GM18873 (cell line): ENCODE measurements around the gene CD52.

Source experiments
- ATAC-seq: cut with Tn5 transposase; IDR thresholded peaks from one replicate; pipeline ENCODE4 v1.9.1; 2021; ENCODE audit warnings: mild to moderate bottlenecking, moderate library complexity, moderate number of reproducible peaks; ENCODE audit not compliant: unreplicated experiment, low FRiP score

The CD52 gene, protein sequence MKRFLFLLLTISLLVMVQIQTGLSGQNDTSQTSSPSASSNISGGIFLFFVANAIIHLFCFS

DNA sequence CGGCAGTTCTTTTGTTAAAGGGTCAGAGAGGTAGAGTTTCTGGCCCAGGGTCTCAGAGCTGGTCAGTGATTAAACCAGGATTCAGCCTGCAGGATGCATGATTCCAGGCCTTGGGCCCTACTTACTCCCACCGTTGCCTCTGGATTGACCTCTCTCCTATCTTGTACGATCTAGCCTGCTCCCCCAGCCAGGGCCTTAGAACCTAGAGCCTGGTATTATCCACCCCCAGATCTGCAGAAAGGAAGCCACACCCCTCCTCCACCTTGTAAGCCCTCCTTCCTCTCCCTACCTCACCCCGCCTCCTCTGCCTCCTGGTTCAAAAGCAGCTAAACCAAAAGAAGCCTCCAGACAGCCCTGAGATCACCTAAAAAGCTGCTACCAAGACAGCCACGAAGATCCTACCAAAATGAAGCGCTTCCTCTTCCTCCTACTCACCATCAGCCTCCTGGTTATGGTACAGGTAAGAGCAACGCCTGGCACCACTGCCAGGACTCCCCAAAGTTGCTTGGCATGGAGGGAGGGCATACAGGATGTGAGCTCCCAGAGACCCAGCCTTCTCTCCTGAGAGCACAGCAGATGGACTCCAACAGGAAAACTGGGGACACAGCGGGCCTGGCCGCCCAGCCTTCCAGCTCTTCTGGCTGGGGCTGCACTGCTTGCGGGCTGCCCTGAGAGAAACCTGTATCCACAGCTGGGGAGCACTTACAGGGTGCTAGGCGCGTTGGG is at the start of gene CD52:
CD52 (plus strand) TSS at position 347 of the 726 bp plus-strand sequence; CDS start at position 407, 60 bp downstream.
- ATAC-seq, result no peak

DNA sequence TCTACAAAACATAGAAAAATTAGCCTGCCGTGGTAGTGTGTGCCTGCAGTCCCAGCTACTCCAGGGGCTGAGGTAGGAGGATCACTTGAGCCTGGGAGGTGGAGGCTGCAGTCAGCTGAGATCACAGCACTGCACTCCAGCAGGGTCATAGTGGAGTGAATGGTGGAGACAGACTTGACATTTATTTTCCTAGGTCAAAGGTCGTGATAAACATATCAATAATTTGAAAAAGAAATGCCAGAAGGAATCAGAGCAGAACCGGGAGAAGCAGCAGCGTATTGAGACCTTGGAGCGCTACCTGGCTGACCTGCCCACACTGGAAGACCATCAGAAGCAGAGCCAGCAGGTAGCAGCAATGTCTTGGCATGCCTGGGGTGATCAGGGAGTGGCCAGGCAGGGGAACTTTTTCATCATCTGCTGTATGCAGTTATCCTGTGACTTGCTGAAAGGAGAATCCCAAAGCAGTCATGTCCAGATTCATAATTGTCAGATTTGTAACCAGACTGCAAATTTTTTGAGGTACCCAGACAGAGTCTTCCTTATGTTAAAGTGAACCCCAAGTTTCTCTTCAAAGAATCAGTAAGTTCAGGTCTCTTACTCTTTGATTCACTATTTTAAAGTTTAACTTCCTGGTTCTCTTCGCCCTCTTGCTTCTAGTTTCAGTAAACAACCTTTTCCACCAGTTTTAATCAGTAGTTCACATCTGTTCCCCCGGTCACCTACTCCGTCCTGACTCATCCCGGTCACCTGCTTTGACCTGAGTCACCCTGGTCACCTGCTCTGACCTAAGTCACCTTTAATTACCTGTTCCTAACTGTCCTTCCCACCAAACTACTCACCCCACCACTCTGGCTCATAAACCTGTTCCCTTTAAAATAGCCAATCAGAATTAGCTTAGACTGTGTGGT is 49.2 kb upstream of the CD52 start:
- no peak for ATAC-seq

DNA sequence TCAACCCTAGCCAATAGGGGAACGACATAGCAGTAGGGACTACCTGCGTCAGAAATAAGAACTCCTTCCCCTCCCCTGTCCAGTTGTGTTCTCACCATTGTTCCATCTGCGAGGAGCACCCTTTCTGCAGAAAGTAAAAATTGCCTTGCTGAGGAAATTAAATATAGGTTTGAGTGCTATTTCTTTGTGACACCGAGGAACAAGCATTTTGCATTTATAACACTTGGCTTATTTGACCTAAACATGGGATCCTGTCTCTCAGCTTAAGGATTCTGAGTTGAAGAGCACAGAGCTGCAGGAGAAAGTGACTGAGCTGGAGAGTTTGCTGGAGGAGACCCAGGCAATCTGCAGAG is 48.6 kb upstream of the CD52 start:
- ATAC-seq, result no peak

DNA sequence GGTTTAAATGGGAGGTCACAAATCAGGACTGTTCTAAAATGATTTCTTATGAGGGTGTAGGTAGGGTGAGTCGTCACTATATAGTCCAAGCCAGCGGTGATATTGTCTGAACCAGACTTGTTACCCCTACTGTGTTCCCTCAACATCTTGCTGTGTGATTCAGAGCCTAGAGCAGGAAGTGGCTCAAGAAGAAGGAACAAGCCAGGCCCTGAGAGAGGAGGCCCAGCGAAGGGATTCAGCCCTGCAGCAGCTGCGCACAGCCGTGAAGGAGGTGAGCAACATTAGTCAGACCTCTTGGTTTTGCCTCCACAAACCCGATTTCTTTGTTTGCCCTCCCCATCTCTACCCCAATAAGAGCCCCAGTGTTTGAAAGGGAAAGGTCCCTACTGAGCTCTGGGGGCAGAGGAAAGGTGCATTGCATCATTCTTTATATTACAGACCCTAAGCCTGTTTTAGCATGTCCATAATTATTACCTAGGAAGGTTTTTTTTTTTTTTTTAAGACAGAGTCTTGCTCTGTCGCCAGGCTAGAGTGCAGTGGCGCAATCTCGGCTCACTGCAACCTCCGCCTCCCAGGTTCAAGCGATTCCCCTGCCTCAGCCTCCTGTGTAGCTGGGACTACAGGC is 42.8 kb upstream of the CD52 start:
- ATAC-seq, result no peak

DNA sequence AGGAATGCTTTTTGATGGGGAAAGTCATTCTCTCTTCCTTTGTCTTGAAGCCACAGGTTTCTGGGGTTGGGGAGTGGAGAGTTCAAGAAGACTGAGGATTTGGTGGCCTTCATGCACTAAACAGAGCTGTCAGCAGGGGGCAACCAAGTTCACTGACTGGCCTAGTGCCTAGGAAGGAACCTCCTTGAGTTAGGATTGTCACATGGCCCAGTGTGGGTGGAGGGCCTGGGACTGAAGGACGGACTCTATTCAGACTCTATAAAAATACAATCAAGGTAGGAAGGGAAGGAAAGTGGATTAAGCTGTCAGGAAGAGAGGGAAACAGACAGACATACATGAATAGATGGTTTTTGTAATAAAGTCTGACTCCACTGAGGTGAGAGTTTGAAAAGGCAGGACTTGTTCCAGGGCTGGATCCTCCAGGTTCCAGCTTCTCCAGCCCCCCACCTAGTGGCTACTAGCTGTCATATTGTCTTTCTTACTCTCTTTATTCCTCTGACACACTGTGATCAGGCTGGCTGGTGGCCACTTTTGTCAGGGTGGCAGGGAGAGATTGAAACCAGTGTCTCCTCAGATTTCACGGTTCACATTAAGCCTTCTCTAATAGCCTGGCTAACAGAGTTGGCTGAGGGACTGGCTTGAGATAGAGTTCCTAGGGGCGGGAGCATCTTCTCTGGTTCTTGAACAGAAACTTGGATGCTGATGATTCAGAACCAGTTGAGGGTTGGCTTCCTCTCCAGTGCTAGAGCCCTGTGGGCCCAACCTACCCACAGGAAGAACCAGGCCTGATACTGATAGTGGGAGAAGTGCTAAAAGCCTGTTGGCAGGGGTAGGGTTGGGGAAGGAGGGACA is 42.0 kb upstream of the CD52 start:
- no peak for ATAC-seq

DNA sequence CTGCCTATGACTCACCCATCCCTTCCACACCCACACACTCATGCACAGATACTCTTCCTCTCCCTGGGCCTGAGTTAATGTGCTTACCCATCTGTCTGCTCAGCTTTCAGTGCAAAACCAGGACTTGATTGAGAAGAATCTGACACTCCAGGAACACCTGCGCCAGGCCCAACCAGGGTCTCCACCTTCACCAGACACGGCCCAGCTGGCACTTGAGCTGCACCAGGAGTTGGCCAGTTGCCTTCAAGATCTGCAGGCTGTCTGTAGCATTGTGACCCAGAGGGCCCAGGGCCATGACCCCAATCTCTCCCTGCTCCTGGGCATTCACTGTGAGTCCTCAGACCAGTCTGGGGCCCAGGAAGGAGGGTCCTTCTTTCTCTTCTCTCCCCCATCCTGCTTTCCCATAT is 41.3 kb upstream of the CD52 start:
- ATAC-seq, result no peak

DNA sequence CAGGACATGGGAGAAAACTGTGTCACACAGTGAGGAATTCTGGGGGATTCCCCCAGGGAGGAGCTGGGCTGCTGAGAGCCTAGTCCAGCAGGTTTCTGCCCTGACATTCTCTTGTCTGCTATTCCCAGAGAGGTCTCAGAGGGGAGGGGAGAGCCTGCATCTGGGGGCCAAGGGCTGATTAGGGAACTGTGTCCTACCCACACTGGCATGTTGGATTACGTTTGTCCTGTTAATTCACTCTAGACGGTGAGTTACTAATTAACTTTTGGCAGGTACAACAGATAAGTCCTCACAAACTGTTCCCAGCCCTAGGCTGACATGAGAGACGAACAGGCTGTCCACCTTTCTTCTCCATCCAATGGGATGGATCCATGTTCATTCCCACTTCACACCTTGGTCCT is 40.5 kb upstream of the CD52 start:
- no peak for ATAC-seq

DNA sequence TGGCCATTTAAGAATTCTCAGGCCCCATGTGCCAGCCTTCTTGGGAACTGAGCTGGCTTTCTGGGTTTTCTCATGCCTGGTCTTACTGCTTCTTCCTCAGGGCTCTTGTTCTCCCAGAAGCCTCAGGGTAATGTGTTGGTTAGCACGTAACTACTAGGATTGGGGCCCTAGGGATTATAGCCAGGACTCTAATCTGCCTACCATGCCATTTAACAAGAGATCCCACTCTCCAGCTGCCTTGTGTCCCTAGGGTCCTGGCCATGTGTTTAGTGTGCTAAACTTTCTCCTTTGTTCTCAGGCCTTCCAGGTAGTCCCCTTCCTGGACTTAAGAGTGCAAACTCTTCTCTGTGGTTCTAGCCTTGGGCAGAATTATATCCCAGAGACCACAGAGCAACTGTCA is 40.0 kb upstream of the CD52 start:
- no peak for ATAC-seq

DNA sequence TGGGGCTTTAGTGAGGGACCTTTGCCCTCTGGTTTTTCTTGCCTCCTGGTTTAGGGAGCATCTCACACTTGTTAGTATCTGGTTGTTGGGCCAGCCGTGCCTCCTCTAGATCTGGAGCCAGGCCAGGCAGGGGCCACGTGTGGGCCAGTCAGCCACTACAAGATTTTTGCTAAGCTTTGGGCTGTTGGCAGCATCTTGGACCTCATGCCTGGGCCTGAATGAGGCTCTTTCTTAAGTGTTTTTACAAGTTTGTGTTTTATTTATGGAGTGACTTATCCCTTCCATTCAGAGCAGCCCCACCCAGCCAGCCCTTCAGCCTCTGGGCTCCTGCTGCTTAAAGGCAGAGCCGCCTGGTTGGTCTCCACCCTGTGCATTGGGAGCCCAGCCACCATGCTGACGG is 39.5 kb upstream of the CD52 start:
- no peak for ATAC-seq

DNA sequence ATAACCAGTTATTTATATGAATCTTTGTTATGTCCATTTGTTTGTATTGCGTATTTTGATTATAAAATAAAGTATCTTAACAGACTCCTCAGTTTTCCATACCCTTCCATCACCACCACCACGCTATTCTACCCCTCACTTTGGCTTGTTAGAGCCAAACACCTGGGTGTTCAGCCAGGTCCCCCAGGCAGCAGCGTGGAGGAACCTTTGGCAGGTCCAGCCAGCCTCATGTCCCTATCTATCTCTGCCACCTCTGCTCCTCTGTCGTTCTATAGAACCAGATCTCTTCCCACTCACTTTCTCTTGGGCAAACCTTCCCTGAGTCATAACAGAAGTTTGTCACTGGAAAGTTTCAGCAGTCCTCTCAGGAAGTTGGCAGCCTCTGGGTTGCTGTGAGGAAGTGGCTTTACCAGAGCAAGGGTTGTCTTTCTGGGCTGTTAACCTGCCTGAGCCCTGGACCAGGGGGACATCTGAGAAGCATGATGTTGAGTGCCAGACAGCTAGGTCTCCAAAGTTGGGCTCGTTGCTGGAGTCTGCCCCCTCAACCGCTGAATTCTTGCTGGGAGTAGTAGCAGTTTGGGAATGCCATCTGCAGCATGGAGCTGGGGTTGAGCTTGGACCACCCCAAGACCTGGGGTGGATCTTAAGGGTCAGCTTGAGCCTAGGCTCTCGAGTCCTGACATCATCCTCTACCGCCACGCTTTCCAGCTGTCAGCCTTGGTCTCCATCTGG is 38.9 kb upstream of the CD52 start:
- no peak for ATAC-seq

DNA sequence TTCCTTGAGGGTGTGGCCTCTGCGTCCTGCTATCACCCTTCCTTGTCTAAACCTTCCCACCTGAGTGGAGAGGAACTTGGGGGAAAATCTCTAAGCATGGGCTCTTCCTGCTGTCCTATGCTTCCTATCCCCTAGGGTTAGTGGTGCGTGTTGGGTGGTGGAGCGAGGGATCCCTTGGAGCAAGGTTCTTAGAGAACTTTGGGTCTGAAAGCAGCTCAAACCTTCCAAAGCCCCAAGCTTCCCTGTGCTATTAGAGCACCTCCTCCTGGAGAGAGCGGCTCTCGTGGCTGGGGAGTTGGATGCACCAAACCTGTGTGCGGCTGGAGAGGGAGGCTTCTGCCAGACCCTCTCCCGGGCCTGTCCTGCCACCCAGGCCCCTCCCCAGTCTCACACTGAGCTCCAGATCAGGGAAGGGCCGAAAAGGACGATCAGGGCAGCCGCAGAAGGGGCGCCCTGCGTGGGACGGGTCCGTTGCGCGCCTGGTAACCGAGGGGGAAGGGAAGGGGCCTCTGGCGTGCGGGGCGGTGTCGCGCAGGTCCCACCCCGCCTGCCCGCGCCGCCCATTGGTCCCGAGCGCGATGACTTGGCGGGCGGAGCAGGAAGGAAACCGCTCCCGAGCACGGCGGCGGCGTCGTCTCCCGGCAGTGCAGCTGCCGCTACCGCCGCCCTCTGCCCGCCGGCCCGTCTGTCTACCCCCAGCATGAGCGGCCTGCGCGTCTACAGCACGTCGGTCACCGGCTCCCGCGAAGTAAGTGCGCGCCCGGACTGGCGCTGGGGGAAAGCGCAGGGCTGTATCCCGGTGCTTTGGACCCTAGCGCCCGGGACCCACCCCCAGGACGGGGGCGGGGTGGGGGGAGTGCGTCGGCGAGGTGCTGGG is 38.1 kb upstream of the CD52 start, which contains the start of gene SH3BGRL3:
SH3BGRL3 (plus strand) TSS at position 631 of the 877 bp plus-strand sequence; CDS start at position 701, 70 bp downstream.
- no peak for ATAC-seq

DNA sequence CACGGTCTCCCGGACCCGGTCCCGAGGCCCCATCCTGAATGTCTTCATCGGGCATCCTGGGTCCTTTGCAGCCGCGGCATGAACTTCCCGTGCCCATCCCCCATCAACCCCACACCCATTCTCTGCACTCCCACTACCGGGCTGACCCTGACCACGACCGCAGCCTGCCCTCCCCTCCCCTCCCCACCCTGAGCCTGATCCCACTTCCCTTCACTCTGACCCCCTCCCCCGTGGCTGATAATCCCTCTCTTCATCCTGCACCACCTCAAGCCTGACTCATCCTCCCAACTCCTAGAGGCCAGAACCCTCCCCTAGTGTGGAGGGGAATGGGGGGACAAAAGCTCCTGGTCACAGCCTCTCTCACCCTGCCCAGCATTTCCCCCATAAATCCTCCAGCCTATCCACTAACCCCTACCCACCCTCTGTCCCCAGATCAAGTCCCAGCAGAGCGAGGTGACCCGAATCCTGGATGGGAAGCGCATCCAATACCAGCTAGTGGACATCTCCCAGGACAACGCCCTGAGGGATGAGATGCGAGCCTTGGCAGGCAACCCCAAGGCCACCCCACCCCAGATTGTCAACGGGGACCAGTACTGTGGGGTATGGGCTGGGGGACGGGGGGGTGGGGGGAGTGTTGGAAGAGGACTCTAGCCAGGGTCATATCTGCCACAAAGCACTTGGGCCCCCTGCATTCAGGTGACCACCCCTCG is 37.3 kb upstream of the CD52 start:
- ATAC-seq, result no peak

DNA sequence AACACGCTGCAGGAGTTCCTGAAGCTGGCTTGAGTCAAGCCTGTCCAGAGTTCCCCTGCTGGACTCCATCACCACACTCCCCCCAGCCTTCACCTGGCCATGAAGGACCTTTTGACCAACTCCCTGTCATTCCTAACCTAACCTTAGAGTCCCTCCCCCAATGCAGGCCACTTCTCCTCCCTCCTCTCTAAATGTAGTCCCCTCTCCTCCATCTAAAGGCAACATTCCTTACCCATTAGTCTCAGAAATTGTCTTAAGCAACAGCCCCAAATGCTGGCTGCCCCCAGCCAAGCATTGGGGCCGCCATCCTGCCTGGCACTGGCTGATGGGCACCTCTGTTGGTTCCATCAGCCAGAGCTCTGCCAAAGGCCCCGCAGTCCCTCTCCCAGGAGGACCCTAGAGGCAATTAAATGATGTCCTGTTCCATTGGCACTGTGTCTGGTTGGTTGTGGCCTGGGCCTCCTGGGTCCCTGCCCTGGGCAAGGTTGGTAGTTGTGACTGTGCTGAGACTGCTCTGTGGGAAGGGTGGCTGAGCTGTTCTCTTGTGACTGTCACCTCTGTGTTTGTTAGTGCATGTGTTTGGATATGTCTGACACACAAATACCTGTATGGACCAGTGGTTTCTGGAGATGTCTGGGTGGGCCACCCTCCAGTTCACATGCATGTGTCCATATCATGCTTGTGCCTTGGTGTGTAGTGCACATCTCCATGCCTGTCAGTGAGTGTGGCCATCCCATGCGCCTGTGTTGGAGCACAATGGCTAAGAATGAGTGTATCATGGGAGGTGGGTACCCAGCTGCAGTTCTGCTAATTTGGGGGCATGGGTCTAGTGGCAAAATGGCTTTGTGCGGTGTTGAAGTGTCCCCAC is 36.4 kb upstream of the CD52 start:
- ATAC-seq, result no peak

DNA sequence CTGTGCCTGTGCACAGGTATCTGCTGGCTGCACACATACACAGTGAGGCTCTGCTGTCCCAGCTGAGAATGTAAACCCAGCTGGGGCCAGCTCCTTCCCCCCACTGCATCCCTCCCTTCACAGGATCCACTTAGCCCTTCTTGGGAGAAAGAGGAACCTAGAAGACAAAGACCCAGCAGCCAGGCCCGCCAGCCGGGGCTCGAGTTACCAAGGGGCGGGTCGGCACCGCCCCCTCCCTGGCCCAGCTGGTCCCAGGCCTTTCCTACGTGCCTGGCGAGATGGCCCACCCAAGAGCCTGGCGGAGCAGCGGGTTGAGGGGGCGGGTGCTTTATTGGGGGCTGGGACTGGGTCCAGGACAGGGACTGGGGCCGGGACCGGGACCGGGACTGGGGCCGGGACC is 35.8 kb upstream of the CD52 start:
- ATAC-seq, result no peak

DNA sequence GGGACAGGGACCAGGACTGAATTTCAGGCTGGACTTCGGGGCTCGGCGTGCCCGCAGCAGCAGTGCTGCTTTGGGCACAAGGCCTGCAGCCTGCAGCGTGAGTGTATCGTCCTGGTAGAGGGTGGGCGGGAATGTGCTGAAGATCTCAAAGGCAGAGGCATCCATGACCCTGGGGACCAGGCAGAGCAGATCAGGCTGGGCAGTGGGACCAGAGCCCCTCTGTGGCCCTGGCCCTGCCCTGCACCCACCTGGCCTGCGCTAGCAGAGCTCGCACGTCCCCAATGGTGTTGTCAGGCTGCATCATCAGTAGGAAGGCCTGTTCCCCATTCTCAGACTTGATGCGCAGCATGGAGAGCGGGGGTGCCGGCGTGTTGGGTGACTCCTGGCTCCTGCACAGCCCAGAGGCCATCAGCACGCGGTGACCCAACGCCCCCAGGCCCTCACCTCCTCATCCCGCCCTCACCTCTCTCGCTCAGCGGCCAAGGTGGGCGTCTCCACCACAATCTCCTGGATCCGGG is 35.3 kb upstream of the CD52 start:
- no peak for ATAC-seq

DNA sequence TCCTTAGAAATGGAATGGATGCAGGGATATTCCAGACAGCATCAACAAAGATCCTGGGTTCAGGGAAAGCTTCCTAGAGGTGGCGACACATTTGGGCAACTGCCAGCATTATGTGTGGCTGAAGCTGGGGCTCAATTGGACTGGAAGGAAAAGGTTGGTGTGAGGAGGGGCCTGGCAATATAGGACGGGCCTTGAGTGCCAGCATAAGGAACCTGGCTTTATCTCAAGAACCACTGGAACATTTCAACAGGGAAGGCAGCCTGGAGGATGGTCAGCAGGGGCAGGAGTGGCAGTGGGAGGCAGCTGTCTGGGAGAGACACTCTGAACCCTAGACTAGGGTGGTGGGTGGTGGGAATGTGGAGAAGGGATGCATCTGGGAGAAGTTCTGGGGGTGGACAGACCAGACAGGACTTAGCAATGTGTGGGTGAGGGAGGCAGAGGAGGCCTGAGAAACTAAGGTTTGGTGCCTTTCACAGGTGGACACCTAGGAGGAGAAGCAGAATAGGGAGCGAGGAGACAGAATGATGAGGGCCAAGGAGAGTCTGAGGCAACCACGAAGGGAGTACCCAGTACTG is 34.4 kb upstream of the CD52 start:
- ATAC-seq, result no peak
